ENCODE measurements around the gene ARRB1. TPM values are rescaled to one million over a fixed set of nuclear protein-coding genes. Genes with fewer than 3 reads are reported as not detected.
"Not testable (repeated sequence)": the region's sequence is repeated elsewhere in the genome, so short reads cannot be mapped to it uniquely, and the experiment has no call there.

ARRB1 gene
- polyA plus RNA-seq, 2 of the 4 experiments (the other 2 are of a cell fraction): 6.8 to 14.3 TPM

GRCh38 chr11:75276186-75276585 lies 75.3 kb downstream of the ARRB1 start:
- peaks cover 10% of the 10 kb centered on the region for H3K4me1 ChIP-seq
- CTCF ChIA-PET: interaction anchor here (0.6 to 21.7 kb wide), 13 partner anchors 8 to 254 kb away, joined by 3 to 581 read pairs (median 4); partner anchors contain the start of gene SLCO2B1
- no peak for FAIRE-seq

GRCh38 chr11:75275581-75275980 lies 75.9 kb downstream of the ARRB1 start:
- no peak for ATAC-seq
- Histone ChIP-seq H3K4me3 (no peak overlapping the region), H3K4me2 (no peak overlapping the region), H3K9me3 (no peaks in the 10 kb centered on the region), H3K4me1 (peaks cover 4% of the 10 kb centered on the region), H3K27ac (no peak overlapping the region)
- TF ChIP-seq PBX3 (IDR thresholded peaks at IDR 0.05) (no peak), NPAS2 (CRISPR knock-in tag; IDR thresholded peaks at IDR 0.05; ENCODE audit: borderline replicate concordance) (no peak), REST (IDR thresholded peaks at IDR 0.05) (no peak), RCOR1 (IDR thresholded peaks at IDR 0.05; ENCODE audit: low read depth, low read length) (no peak), HOXB5 (CRISPR knock-in tag; IDR thresholded peaks at IDR 0.05) (no peak)
- ChIA-PET CTCF (interaction anchor here (0.6 to 21.7 kb wide), 11 partner anchors 9 to 253 kb away, joined by 3 to 581 read pairs (median 4); no protein-coding TSS in a partner anchor), POLR2A (no interaction called here)
- DNase-seq (ENCODE audit: low read depth in 1 of 2, low spot score in 1 of 2): no peak
- no peak for FAIRE-seq
- WGBS (ENCODE audit: missing lambda C conversion rate): 90% methylated on average over 6 of the region's 6 CpGs

More at GRCh38 chr11:75276186-75276585, 75.3 kb downstream of the ARRB1 start:
- no peaks in the 10 kb centered on the region for H3K9me3 ChIP-seq
- 62% methylated on average over 2 of the region's 2 CpGs for WGBS (ENCODE audit: missing lambda C conversion rate)
- no peak overlapping the region for H3K4me2 ChIP-seq
- no peak overlapping the region for H3K27ac ChIP-seq
- TF ChIP-seq PBX3 (IDR thresholded peaks at IDR 0.05) (no peak), TP53 (CRISPR knock-in tag; IDR thresholded peaks at IDR 0.05) (no peak), HMGXB4 (CRISPR knock-in tag; IDR thresholded peaks at IDR 0.05; ENCODE audit: borderline replicate concordance) (no peak), CTCF (IDR thresholded peaks at IDR 0.05) (no peak), NPAS2 (CRISPR knock-in tag; IDR thresholded peaks at IDR 0.05; ENCODE audit: borderline replicate concordance) (no peak), JUNB (IDR thresholded peaks at IDR 0.05) (no peak), SMC3 (IDR thresholded peaks at IDR 0.05) (no peak), CBX8 (IDR thresholded peaks at IDR 0.05) (no peak), HOXB5 (CRISPR knock-in tag; IDR thresholded peaks at IDR 0.05) (no peak), JUN (IDR thresholded peaks at IDR 0.05) (no peak), POLR2AphosphoS2 (conservative IDR thresholded peaks at IDR 0.05; ENCODE audit: low read length) (no peak), NFE2L2 (conservative IDR thresholded peaks at IDR 0.05; ENCODE audit: low read length) (no peak), ATOH8 (CRISPR knock-in tag; IDR thresholded peaks at IDR 0.05; ENCODE audit: low read depth) (no peak), KDM5A (IDR thresholded peaks at IDR 0.05) (no peak), HOXB13 (CRISPR knock-in tag; IDR thresholded peaks at IDR 0.05; ENCODE audit: low read depth) (no peak), HEYL (CRISPR knock-in tag; IDR thresholded peaks at IDR 0.05) (no peak), CEBPB (IDR thresholded peaks at IDR 0.05) (no peak), E2F6 (IDR thresholded peaks at IDR 0.05; ENCODE audit: borderline replicate concordance, low read depth) (no peak), FOSB (CRISPR knock-in tag; IDR thresholded peaks at IDR 0.05) (no peak)
- DNase-seq (ENCODE audit: low read depth in 1 of 2, low spot score in 1 of 2): no peak
- no peak overlapping the region for H3K4me3 ChIP-seq
- POLR2A ChIA-PET: no interaction called here
- ATAC-seq: no peak

GRCh38 chr11:75274716-75275115 lies 76.7 kb downstream of the ARRB1 start:
- H3K9me3 ChIP-seq; POLR2A ChIA-PET; DNase-seq (ENCODE audit: low read depth in 1 of 2, low spot score in 1 of 2); ATAC-seq; H3K4me2 ChIP-seq; FAIRE-seq; H3K4me3 ChIP-seq; H3K4me1 ChIP-seq; H3K27ac ChIP-seq: not testable (repeated sequence)
- 73% methylated on average over 3 of the region's 3 CpGs for WGBS (ENCODE audit: missing lambda C conversion rate)
- CTCF ChIA-PET: interaction anchor here (0.5 to 21.7 kb wide), 3 partner anchors 33 to 569 kb away, joined by 3 to 581 read pairs (median 7); partner anchors contain the start of gene TPBGL

Measured in A549 (cell line).